DMS114 treated with DMSO at 0.1 percent for 48 hours (cell line): ENCODE measurements around the gene HAND1.

Experiments used
- DNase-seq: peaks from one replicate; lab custom pipeline; 2025; ENCODE audit not compliant: unreplicated experiment; lab: John Stamatoyannopoulos, UW

HAND1 gene

GRCh38 chr5:154461531-154461930 is 16.5 kb downstream of the HAND1 start:
- DNase-seq = no peak

- DNase-seq = no peak
These were observed 17.9 kb downstream of the HAND1 start for GRCh38 chr5:154460172-154460571.

GRCh38 chr5:154459015-154459414 is 19.0 kb downstream of the HAND1 start:
- no peak for DNase-seq

- no peak for DNase-seq
These were observed 21.5 kb downstream of the HAND1 start for GRCh38 chr5:154456540-154456939.

- DNase-seq = no peak
These were observed 22.4 kb downstream of the HAND1 start for GRCh38 chr5:154455585-154455984.

- DNase-seq = no peak
These were observed 26.1 kb downstream of the HAND1 start for GRCh38 chr5:154451957-154452356.

- no peak for DNase-seq
These were observed 28.2 kb downstream of the HAND1 start for GRCh38 chr5:154449786-154450185.

GRCh38 chr5:154447089-154447725 is 30.8 kb downstream of the HAND1 start:
- DNase-seq = no peak

GRCh38 chr5:154446195-154447088 is 31.6 kb downstream of the HAND1 start:
- no peak for DNase-seq

- DNase-seq = peak; percentile 90
These were observed 32.4 kb downstream of the HAND1 start, which contains the start of gene SAP30L for GRCh38 chr5:154445422-154446194. Gene SAP30L, plus strand, starts transcription at chr5:154445997. Its CDS starts 608 bp downstream, at chr5:154446605.

GRCh38 chr5:154444556-154445421 is 33.2 kb downstream of the HAND1 start:
- DNase-seq = no peak

- no peak for DNase-seq
These were observed 35.2 kb downstream of the HAND1 start for GRCh38 chr5:154442801-154443200.

- no peak for DNase-seq
These were observed 37.5 kb downstream of the HAND1 start for GRCh38 chr5:154440540-154440939.

- no peak for DNase-seq
These were observed 40.6 kb downstream of the HAND1 start for GRCh38 chr5:154437281-154437965.

- DNase-seq = no peak
These were observed 42.8 kb downstream of the HAND1 start for GRCh38 chr5:154435226-154435625.

- no peak for DNase-seq
These were observed 46.9 kb downstream of the HAND1 start for GRCh38 chr5:154430961-154431630.

- DNase-seq = no peak
These were observed 47.6 kb downstream of the HAND1 start for GRCh38 chr5:154430466-154430865.

- no peak for DNase-seq
These were observed 48.7 kb downstream of the HAND1 start for GRCh38 chr5:154429341-154429740.

GRCh38 chr5:154428208-154428607 is 49.8 kb downstream of the HAND1 start:
- no peak for DNase-seq
